Dendritic cell treated with granulocyte-macrophage colony-stimulating factor and Interleukin-4, amounts not matched to agents 40 ng/mL and 50 ng/mL, for 4 days (primary cell): ENCODE results near the gene MOK.
"Not testable (repeated sequence)": the region's sequence is repeated elsewhere in the genome, so short reads cannot be mapped to it uniquely, and the experiment has no call there.

ENCODE experiments used
- H3K27ac Mint-ChIP-seq: one replicate; pipeline ENCODE4 v1.8.0; 2022; ENCODE audit warnings: mild to moderate bottlenecking, mixed read lengths
- H3K27me3 Mint-ChIP-seq: one replicate; pipeline ENCODE4 v1.8.0; 2022; ENCODE audit warnings: mild to moderate bottlenecking, mixed read lengths
- H3K36me3 Mint-ChIP-seq: one replicate; pipeline ENCODE4 v1.8.0; 2022; ENCODE audit warnings: low read depth, mixed read lengths
- H3K4me1 Mint-ChIP-seq: one replicate; pipeline ENCODE4 v1.8.0; 2022; ENCODE audit warnings: low read depth, mixed read lengths
- H3K4me3 Mint-ChIP-seq: one replicate; pipeline ENCODE4 v1.8.0; 2022; ENCODE audit warnings: mild to moderate bottlenecking, moderate library complexity, mixed read lengths
- H3K9me3 Mint-ChIP-seq: one replicate; pipeline ENCODE4 v1.8.0; 2022; ENCODE audit warnings: mixed read lengths
- intact Hi-C: fragments of 100-400 bp; cut with micrococcal nuclease; formaldehyde crosslinking; loops from one replicate; pipeline ENCODE4 v1.15.0; 2022

The MOK gene

GRCh38 chr14:102255401-102256190 lies 49.4 kb downstream of the MOK start:
- H3K27ac Mint-ChIP-seq: no peak overlapping the region
- no peaks in the 10 kb centered on the region for H3K9me3 Mint-ChIP-seq
- H3K27me3 Mint-ChIP-seq: no peaks in the 10 kb centered on the region
- intact Hi-C loops: no loop called here
- H3K4me1 Mint-ChIP-seq: no peaks in the 10 kb centered on the region
- no peaks in the 10 kb centered on the region for H3K36me3 Mint-ChIP-seq
- no peak overlapping the region for H3K4me3 Mint-ChIP-seq

- Mint-ChIP-seq H3K9me3 (no peaks in the 10 kb centered on the region), H3K36me3 (no peaks in the 10 kb centered on the region), H3K27ac (no peak overlapping the region), H3K4me3 (no peak overlapping the region), H3K4me1 (no peaks in the 10 kb centered on the region), H3K27me3 (no peaks in the 10 kb centered on the region)
- intact Hi-C loops: no loop called here
Observed at GRCh38 chr14:102252834-102253801, 51.8 kb downstream of the MOK start.

DNA sequence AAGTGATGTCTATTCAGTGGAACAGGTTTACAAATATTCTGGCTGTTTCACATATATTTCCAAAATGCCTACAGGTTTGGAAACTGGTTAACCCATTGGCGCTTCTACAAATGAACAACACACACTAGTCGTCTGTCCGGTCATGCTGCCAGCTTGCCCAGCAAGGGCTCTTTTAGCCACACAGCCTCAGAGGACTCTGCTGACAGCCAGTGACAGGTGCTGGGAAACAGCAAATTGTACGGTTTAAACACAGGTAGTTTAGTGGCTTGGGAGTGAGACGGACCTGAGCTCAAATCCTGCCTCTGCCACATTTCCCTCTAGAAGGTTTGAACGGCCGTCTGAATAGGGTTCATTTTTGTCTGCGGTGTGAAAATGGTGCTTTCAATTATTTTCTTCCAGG lies 53.8 kb downstream of the MOK start:
- Mint-ChIP-seq H3K36me3 (no peaks in the 10 kb centered on the region), H3K27ac (no peak overlapping the region), H3K4me1 (no peaks in the 10 kb centered on the region), H3K27me3 (no peaks in the 10 kb centered on the region), H3K9me3 (no peaks in the 10 kb centered on the region), H3K4me3 (no peak overlapping the region)
- intact Hi-C loops: no loop called here

- Mint-ChIP-seq H3K36me3 (no peaks in the 10 kb centered on the region), H3K4me3 (no peak overlapping the region), H3K27me3 (no peaks in the 10 kb centered on the region), H3K27ac (no peak overlapping the region), H3K9me3 (no peaks in the 10 kb centered on the region), H3K4me1 (no peaks in the 10 kb centered on the region)
- intact Hi-C loops: no loop called here
Observed at GRCh38 chr14:102250636-102251035, 54.3 kb downstream of the MOK start.

DNA sequence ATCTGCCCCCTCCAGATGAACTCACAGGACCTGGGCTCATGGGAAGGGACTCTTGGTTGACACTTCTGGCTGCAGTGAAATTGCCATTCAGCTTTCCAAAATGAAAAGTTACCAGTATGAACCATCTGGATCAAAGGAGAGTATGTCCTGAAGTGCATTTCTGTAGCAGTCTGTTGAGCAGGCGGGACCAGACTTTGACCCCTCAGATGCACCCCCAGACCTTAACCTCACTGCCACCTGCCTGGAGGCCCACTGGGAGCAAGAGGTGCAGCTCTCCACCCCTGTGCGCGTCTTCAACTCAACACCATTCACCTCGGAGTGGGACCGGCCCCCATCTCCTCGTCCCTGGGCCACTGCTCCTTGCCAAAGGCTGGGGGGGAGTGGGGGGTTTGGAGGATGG lies 55.0 kb downstream of the MOK start:
- no peaks in the 10 kb centered on the region for H3K9me3 Mint-ChIP-seq
- H3K4me3 Mint-ChIP-seq: no peak overlapping the region
- no peaks in the 10 kb centered on the region for H3K27me3 Mint-ChIP-seq
- intact Hi-C loops: no loop called here
- no peak overlapping the region for H3K27ac Mint-ChIP-seq
- H3K36me3 Mint-ChIP-seq: no peaks in the 10 kb centered on the region
- no peaks in the 10 kb centered on the region for H3K4me1 Mint-ChIP-seq

DNA sequence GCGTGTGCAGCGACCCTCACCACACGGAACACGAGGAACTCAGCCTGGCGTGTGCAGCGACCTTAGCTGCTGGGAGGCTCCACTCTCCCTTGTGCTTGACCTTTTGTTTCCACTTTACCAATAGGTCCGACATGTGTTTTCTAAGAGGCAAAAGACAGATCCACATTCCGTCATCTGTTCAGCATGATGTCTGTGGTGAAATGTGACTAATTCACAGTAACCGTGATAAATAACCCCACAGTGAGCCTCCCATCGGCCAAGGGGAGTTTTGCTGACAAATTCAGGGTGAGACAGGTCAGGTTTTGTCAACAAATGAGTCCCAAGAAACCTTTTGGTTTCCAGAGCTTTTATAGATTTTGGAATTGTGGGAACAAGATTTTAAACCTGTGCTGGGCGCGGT lies 55.9 kb downstream of the MOK start:
- Mint-ChIP-seq H3K27me3 (no peaks in the 10 kb centered on the region), H3K27ac (no peak overlapping the region), H3K9me3 (no peaks in the 10 kb centered on the region), H3K4me1 (no peaks in the 10 kb centered on the region), H3K36me3 (no peaks in the 10 kb centered on the region), H3K4me3 (no peak overlapping the region)
- intact Hi-C loops: no loop called here

- Mint-ChIP-seq H3K27ac (no peak overlapping the region), H3K27me3 (no peaks in the 10 kb centered on the region), H3K4me3 (no peak overlapping the region), H3K4me1 (no peaks in the 10 kb centered on the region), H3K9me3 (no peaks in the 10 kb centered on the region), H3K36me3 (no peaks in the 10 kb centered on the region)
- intact Hi-C loops: no loop called here
Observed at GRCh38 chr14:102248121-102248520, 56.8 kb downstream of the MOK start.

- Mint-ChIP-seq H3K4me3 (no peak overlapping the region), H3K9me3 (no peaks in the 10 kb centered on the region), H3K36me3 (no peaks in the 10 kb centered on the region), H3K4me1 (no peaks in the 10 kb centered on the region), H3K27ac (no peak overlapping the region), H3K27me3 (no peaks in the 10 kb centered on the region)
- intact Hi-C loops: no loop called here
Observed at GRCh38 chr14:102246071-102246470, 58.9 kb downstream of the MOK start.

- H3K36me3 Mint-ChIP-seq, H3K9me3 Mint-ChIP-seq, H3K4me3 Mint-ChIP-seq, H3K4me1 Mint-ChIP-seq, intact Hi-C loops, H3K27ac Mint-ChIP-seq, H3K27me3 Mint-ChIP-seq: not testable (repeated sequence)
Observed at GRCh38 chr14:102243795-102244194, 61.2 kb downstream of the MOK start.

GRCh38 chr14:102241147-102241546 lies 63.8 kb downstream of the MOK start:
- Mint-ChIP-seq H3K9me3 (no peaks in the 10 kb centered on the region), H3K27me3 (peaks cover 1% of the 10 kb centered on the region), H3K4me1 (no peaks in the 10 kb centered on the region), H3K36me3 (no peaks in the 10 kb centered on the region), H3K27ac (no peak overlapping the region), H3K4me3 (no peak overlapping the region)
- intact Hi-C loops: no loop called here

DNA sequence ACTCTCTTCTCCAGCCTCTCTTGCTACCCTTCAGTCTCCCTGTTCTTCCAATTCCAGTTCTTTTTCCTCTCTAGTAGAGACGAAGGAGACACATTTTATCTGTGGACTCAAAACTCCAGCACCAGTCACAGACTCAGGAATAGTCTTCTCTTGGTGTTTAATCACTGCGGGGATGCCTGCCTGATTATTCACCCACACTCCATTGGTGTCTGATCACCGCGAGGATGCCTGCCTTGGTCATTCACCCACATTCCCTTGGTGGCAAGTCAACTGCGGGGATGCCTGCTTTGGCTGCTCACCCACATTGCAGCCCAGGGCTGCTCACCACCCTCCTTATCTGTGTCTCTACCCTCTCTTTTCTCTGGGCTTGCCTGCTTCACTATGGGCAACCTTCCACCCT lies 64.5 kb downstream of the MOK start:
- H3K27me3 Mint-ChIP-seq, H3K27ac Mint-ChIP-seq, H3K4me1 Mint-ChIP-seq, H3K9me3 Mint-ChIP-seq, intact Hi-C loops, H3K4me3 Mint-ChIP-seq, H3K36me3 Mint-ChIP-seq: not testable (repeated sequence)

DNA sequence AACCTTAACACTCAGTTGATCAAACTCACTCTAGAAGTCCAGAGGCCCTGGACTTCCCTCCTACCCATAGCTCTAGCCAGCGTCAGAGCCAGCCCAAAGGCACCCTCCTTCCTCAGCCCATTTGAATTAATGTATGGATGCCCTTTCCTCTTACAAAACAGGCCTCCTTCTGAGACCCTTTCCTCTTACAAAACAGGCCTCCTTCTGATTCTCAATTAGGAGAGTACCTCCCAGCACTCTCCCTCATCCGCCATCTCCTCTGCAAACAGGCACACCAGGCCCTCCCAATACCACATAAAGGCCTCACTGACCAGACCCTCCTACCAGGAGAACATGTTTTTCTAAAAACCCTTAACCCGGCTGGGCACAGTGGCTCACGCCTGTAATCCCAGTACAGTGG lies 65.7 kb downstream of the MOK start:
- Mint-ChIP-seq H3K4me3 (no peak overlapping the region), H3K36me3 (no peaks in the 10 kb centered on the region), H3K27me3 (peaks cover 1% of the 10 kb centered on the region), H3K27ac (no peak overlapping the region), H3K4me1 (no peaks in the 10 kb centered on the region), H3K9me3 (no peaks in the 10 kb centered on the region)
- intact Hi-C loops: no loop called here

- Mint-ChIP-seq H3K27me3 (peaks cover 1% of the 10 kb centered on the region), H3K27ac (no peak overlapping the region), H3K4me1 (no peaks in the 10 kb centered on the region), H3K36me3 (no peaks in the 10 kb centered on the region), H3K4me3 (no peak overlapping the region), H3K9me3 (no peaks in the 10 kb centered on the region)
- intact Hi-C loops: no loop called here
Observed at GRCh38 chr14:102238766-102239165, 66.2 kb downstream of the MOK start.

GRCh38 chr14:102238131-102238530 lies 66.8 kb downstream of the MOK start:
- intact Hi-C loops: no loop called here
- peaks cover 1% of the 10 kb centered on the region for H3K27me3 Mint-ChIP-seq
- H3K36me3 Mint-ChIP-seq: no peaks in the 10 kb centered on the region
- H3K4me1 Mint-ChIP-seq: no peaks in the 10 kb centered on the region
- no peak overlapping the region for H3K4me3 Mint-ChIP-seq
- no peak overlapping the region for H3K27ac Mint-ChIP-seq
- H3K9me3 Mint-ChIP-seq: no peaks in the 10 kb centered on the region
